Prostate gland (tissue), 2 donors: ENCODE results near the gene SNRPA1.

ENCODE experiments used
- CTCF ChIP-seq, 4 experiments: fragments of 200-600 bp in 2 of 4; fragments of 450-650 bp in 2 of 4; sonication (generic) in 2 of 4; IDR thresholded peaks; 1 replicate in 3 of 4; 2 replicates in 1 of 4; pipeline ENCODE4 v1.5.1; 2016 to 2019; ENCODE audit warnings: antibody characterized with exemption in 4 of 4, mild to moderate bottlenecking in 2 of 4, moderate library complexity in 2 of 4
- POLR2A ChIP-seq: fragments of 450-650 bp; IDR thresholded peaks from one replicate; pipeline ENCODE4 v1.6.1; 2016; ENCODE audit warnings: antibody characterized with exemption, mild to moderate bottlenecking
- POLR2AphosphoS5 ChIP-seq: sonication (generic); formaldehyde crosslinking; IDR thresholded peaks from one replicate; pipeline ENCODE4 v1.6.1; 2017; ENCODE audit warnings: antibody characterized with exemption

DNA sequence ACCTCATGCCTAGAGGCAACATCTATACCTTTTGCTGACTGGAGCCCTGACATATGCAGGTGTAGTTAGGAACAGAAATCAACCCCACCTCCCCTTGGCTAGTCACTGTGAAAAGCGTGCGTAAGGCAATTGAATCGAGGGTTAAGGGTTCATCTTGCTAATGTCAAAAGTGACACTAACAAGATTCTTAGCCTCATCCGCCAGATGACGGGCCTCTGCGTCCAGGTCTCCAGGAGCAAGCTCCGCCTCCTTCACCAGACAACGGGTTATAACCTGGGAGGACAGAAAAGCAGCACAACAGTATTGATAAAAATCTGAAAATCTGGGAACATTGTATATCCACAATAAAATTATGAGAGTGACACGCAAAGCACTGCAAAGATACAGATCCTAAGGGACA, 22.5 kb downstream of the SNRPA1 start:
- no peak for TF ChIP-seq CTCF (IDR thresholded peaks at IDR 0.05)
- TF ChIP-seq POLR2A: no peak
- TF ChIP-seq POLR2AphosphoS5: no peak
